ENCODE data around the gene SNED1. TPM values are rescaled to one million over a fixed set of nuclear protein-coding genes. Genes with fewer than 3 reads are reported as not detected.

SNED1 gene
- total RNA-seq, 1 experiment from 2014 or later = 22.0 TPM

DNA sequence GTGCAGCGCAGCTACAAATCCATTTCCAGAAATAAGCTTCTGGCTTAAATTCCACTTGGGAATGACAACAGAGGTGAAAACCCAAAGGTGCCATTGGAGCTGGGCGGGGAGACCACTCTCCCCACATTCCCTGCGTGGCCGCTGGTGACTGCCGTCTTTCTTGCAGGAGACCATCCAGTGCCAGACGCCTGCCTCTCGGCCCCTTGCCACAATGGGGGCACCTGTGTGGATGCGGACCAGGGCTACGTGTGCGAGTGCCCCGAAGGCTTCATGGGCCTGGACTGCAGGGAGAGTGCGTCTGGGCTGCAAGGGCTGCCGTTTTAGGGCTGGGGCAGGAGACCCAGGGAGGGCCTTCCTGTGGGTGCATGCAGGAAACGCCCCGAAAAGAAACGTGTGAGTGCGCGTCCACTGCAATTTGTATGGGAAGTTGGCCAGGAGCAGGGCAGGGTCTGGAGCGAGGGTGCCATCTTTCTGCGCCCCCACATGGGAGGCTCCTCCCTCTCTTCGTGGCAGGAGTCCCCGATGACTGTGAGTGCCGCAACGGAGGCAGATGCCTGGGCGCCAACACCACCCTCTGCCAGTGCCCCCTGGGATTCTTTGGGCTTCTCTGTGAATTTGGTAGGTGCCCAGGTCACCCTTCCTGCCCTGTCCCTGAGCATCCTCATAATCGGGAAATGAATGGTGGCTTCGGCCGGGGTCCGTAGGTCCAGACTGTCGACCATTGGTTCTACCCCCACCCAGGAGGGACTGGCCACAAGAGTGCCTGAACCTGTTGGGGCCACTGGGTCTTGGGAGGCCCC is 49.9 kb downstream of the SNED1 start:
- BruUV-seq (replicated peaks) = no TSS peak
- H3K4me3 Mint-ChIP-seq (ENCODE audit: unreplicated experiment) = no peak overlapping the region
- TF ChIP-seq, protein P1, sequence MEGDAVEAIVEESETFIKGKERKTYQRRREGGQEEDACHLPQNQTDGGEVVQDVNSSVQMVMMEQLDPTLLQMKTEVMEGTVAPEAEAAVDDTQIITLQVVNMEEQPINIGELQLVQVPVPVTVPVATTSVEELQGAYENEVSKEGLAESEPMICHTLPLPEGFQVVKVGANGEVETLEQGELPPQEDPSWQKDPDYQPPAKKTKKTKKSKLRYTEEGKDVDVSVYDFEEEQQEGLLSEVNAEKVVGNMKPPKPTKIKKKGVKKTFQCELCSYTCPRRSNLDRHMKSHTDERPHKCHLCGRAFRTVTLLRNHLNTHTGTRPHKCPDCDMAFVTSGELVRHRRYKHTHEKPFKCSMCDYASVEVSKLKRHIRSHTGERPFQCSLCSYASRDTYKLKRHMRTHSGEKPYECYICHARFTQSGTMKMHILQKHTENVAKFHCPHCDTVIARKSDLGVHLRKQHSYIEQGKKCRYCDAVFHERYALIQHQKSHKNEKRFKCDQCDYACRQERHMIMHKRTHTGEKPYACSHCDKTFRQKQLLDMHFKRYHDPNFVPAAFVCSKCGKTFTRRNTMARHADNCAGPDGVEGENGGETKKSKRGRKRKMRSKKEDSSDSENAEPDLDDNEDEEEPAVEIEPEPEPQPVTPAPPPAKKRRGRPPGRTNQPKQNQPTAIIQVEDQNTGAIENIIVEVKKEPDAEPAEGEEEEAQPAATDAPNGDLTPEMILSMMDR (IDR thresholded peaks at IDR 0.05; ENCODE audit: unreplicated experiment) = no peak
- intact Hi-C loops (cut with micrococcal nuclease) = no loop called here
- H3K27me3 Mint-ChIP-seq (ENCODE audit: insufficient read depth, unreplicated experiment) = no peaks in the 10 kb centered on the region
- peaks cover 7% of the 10 kb centered on the region for H3K9me3 Mint-ChIP-seq (ENCODE audit: unreplicated experiment)
- H3K36me3 Mint-ChIP-seq (ENCODE audit: insufficient read depth, unreplicated experiment) = peaks cover 17% of the 10 kb centered on the region
- no peak for DNase-seq (ENCODE audit: unreplicated experiment)
- ChIA-PET CTCF (no interaction called here), POLR2A (no interaction called here)
- no peaks in the 10 kb centered on the region for H3K4me1 Mint-ChIP-seq (ENCODE audit: insufficient read depth, unreplicated experiment)
- H3K27ac Mint-ChIP-seq (ENCODE audit: low read depth, unreplicated experiment) = no peak overlapping the region

DNA sequence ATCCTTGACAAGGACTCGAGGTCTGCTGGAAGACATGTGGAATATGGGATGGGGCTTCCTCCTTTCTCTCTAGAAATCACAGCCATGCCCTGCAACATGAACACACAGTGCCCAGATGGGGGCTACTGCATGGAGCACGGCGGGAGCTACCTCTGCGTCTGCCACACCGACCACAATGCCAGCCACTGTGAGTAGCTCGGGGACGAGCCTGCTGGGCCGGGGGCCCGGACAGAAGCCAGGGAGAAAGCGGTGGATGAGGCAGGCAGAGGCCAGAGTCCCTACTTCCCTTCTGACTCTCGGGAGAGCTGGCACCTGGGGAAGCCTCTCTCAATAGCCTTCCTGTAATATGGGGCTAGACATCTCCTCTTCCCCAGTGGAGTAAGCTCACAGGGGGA is 50.5 kb downstream of the SNED1 start:
- intact Hi-C loops (cut with micrococcal nuclease) = no loop called here
- no peak for DNase-seq (ENCODE audit: unreplicated experiment)
- TF ChIP-seq, protein P1 (IDR thresholded peaks at IDR 0.05; ENCODE audit: unreplicated experiment) = no peak
- BruUV-seq (replicated peaks) = no TSS peak
- Mint-ChIP-seq H3K4me3 (ENCODE audit: unreplicated experiment) (no peak overlapping the region), H3K27ac (ENCODE audit: low read depth, unreplicated experiment) (no peak overlapping the region), H3K36me3 (ENCODE audit: insufficient read depth, unreplicated experiment) (peaks cover 17% of the 10 kb centered on the region), H3K4me1 (ENCODE audit: insufficient read depth, unreplicated experiment) (no peaks in the 10 kb centered on the region), H3K27me3 (ENCODE audit: insufficient read depth, unreplicated experiment) (no peaks in the 10 kb centered on the region), H3K9me3 (ENCODE audit: unreplicated experiment) (peaks cover under 1% of the 10 kb centered on the region)
- CTCF ChIA-PET = no interaction called here
- POLR2A ChIA-PET = no interaction called here

DNA sequence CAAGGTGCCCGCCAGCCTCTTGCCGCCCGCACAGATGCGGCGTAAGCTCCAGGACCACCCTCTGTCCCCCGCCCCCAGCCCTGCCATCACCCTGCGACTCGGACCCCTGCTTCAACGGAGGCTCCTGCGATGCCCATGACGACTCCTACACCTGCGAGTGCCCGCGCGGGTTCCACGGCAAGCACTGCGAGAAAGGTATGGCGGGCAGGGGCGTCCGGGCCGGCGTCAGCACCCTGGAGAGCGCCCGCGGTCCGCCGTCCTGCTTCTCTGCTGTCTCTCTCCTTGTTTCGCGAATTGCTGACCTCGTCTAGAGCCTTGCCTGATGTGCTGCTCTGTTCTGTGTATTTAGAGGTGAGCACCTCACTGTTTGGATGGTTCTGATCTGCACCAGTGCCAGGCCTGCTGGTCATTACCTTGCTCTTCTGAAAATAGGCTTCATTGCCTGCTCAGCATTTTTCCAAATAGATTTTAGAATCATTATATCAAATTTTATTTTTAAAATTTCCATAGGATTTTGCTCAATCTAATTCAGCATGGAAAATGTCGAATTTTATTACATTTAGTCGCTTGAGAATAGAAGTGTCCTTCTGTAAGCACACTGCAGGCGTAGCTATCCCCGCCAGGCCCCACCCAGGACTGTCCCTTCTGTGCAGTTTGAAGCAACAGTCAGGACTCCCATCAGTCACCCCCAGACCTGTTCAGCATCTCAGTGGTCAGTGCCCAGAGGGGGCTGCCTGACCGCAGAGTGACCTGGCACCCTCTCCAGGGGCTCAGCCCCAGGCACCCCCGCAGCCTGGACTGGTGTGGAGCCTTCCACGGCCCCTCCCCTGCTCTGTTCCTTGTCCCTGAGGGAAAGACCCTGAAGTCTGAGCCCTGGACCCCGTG is 51.6 kb downstream of the SNED1 start:
- Mint-ChIP-seq H3K4me1 (ENCODE audit: insufficient read depth, unreplicated experiment) (no peaks in the 10 kb centered on the region), H3K9me3 (ENCODE audit: unreplicated experiment) (no peaks in the 10 kb centered on the region), H3K4me3 (ENCODE audit: unreplicated experiment) (no peak overlapping the region), H3K36me3 (ENCODE audit: insufficient read depth, unreplicated experiment) (peaks cover 17% of the 10 kb centered on the region), H3K27ac (ENCODE audit: low read depth, unreplicated experiment) (no peak overlapping the region), H3K27me3 (ENCODE audit: insufficient read depth, unreplicated experiment) (no peaks in the 10 kb centered on the region)
- ChIA-PET CTCF (interaction anchor here (0.6 to 0.8 kb wide), 3 partner anchors 9 to 320 kb away, joined by 3 to 4 read pairs (median 3); no protein-coding TSS in a partner anchor), POLR2A (no interaction called here)
- TF ChIP-seq, protein P1 (IDR thresholded peaks at IDR 0.05; ENCODE audit: unreplicated experiment) = no peak
- DNase-seq (ENCODE audit: unreplicated experiment) = no peak
- BruUV-seq (replicated peaks) = no TSS peak
- intact Hi-C loops (cut with micrococcal nuclease) = no loop called here

Data from MCF 10A (cell line).